HG02973 (cell line): Measurements from ENCODE around the gene TPPP.
A peak's percentile ranks its signal among the peaks of the same experiment; 100 is the strongest.
"Not testable (repeated sequence)": the region's sequence is repeated elsewhere in the genome, so short reads cannot be mapped to it uniquely, and the experiment has no call there.

Source experiments
- ATAC-seq: cut with Tn5 transposase; IDR thresholded peaks from one replicate; pipeline ENCODE4 v1.9.1; 2021; ENCODE audit warnings: moderate library complexity; ENCODE audit not compliant: unreplicated experiment

TPPP gene

DNA sequence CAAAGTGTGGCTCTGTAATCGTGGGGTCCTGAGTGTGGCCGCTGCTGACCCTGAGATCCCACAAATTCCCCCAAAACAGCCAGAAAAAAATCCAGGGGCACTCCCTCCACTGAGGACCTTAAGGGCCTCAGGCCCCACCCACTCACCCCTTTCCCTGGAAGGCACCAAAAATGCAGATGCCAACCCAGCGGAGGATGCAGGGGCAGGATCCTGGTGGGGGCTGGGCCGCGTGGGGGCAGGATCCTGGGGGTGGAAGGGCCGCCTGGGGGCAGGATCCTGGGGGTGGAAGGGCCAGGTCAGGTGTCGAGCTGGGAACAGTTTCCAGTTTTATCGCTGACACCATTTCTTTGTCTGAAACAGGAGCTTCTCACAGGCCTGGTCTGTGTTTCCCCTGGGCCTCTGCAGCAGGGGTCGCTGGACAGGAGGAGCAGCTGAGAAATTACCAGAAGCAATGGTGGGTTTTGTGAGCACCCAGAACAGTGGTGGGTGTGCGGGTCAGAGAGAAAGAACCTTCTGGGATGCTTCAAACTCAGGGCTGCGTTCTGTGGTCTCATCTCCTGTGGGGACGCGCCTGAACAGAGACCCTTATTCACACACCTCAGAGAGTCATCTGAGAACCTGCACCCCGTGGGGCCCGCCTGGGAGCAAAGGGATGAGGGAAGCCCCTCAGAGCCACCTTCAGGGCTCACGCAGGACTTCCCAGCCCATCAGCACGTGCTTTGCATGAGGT, 13.8 kb downstream of the TPPP start:
- not testable (repeated sequence) for ATAC-seq

DNA sequence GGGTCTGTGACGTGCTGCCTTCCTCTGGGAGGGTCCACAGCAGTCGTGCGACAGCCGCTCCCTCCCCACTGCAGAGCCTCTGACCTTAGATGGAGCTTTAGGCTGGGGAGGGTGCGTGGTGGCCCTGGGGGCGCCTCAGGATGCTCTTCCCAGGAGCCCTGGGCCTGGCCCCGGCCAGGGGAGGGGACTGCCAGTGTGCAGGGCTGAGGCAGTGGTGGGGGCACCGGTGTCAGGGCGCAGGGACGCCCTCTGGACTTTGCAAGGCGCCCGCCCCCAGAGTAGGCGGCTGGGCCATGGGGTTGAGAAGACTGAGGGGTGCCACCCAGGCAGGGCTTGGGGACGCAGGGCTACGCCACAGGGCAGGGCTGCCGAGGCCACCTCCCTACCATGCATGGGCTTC, 14.6 kb downstream of the TPPP start:
- not testable (repeated sequence) for ATAC-seq

- no peak for ATAC-seq
These were observed 15.7 kb downstream of the TPPP start for GRCh38 chr5:677131-678101.

DNA sequence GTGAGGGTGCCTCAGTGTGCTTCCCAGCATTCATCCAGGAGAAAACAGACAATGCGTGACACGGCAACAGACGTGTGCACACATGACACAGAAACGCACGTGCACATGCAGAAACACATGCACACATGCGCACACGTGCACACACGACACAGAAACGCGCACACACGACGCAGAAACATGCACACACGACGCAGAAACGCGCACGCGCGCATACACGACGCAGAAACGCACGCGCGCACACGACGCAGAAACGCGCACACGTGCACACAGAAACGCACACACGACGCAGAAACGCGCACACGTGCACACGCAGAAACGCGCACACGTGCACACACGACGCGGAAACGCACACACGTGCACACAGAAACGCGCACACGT, 16.5 kb downstream of the TPPP start:
- no peak for ATAC-seq

GRCh38 chr5:675871-676698, 17.1 kb downstream of the TPPP start:
- ATAC-seq, result no peak

GRCh38 chr5:675111-675870, 17.9 kb downstream of the TPPP start:
- ATAC-seq, result no peak

DNA sequence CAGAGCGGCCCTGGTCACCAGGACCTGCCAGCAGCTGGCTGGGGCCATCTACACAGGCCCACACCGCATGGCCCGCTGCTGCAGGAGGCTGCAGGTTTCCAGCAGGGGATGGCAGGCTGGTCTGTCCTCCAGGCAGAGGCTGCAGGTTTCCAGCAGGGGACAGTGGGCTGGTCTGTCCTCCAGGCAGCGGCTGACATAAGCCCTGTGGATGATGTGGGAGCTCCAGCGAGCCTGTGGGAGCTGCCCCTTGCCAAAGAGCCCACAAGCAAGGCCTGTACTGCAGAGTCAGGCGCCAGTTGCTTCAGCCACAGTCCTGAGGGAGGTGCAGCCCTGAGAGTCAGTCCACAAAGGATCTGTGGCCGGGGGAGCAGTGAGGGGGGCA, 18.5 kb downstream of the TPPP start:
- no peak for ATAC-seq

GRCh38 chr5:673831-674629, 19.1 kb downstream of the TPPP start:
- ATAC-seq, result no peak

GRCh38 chr5:673161-673830, 19.9 kb downstream of the TPPP start:
- ATAC-seq, result no peak

DNA sequence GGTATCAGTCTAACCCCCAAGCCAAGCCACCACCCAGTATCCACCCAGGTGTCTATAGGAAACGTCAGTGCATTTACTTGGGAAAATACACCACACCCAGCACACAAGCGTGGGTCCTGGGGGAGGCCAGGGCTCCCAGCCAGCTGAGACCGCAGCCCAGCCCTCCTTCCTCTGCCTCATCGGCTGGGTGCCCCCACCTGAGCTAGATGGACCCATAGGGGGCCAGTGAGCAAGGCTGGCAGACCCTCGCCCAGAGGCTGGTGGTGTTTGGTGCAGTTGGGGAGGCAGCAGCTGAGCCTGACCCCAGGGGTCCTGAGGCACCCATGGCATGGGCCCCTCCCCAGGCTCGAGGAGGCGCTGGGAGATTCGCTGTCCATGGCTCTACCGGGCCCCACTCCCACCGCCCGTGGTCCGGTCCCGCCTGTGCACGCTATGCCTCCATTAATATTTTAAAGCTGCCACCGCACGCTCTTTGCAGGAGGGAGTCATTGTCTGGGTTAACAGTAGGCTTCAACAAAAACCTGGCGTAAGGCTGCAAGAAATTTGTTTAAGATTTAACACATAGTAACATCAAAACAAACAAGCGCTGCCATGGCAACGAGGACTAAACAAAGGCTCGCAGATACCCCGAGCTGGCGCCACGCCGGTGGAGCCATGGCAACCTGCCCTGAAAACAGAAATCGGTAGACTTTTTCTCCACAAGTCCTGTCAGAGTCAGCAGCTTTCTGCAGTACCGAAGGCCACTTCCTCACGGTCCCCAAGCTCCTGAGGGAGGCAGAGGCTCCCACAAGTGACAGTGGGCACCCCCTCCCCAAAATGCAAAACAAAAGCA, 20.6 kb downstream of the TPPP start:
- ATAC-seq, result no peak

GRCh38 chr5:671459-672328, 21.5 kb downstream of the TPPP start:
- peak; percentile 53 for ATAC-seq

- ATAC-seq, result no peak
These were observed 22.5 kb downstream of the TPPP start for GRCh38 chr5:670396-671270.

DNA sequence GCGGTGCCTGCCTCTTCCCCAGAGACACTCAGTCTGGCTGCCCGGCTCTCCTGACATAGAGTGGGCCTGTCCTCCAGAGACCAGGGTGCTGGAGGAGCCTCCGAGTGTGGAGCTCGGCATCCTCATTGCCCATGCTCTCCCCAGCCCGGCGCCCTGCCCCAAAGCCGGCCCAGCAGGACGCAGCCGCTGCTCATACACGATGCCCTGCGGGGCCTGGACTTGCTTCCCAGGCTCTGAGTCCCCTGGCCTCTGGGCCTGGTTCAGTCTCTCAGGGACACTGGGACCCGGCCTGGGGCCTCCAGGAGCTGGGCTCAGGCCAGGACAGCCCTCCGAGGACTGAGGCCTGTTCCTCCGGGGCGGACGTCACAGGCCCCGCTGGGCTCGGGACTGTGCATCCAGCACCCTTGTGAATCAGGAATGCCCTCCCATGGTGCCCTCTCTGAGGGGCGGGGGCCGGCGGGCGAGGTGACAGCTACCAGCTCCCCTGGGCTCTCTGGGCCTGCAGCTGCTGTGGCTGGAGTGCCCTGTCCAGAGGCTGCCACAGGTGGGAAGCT, 23.2 kb downstream of the TPPP start:
- no peak for ATAC-seq

DNA sequence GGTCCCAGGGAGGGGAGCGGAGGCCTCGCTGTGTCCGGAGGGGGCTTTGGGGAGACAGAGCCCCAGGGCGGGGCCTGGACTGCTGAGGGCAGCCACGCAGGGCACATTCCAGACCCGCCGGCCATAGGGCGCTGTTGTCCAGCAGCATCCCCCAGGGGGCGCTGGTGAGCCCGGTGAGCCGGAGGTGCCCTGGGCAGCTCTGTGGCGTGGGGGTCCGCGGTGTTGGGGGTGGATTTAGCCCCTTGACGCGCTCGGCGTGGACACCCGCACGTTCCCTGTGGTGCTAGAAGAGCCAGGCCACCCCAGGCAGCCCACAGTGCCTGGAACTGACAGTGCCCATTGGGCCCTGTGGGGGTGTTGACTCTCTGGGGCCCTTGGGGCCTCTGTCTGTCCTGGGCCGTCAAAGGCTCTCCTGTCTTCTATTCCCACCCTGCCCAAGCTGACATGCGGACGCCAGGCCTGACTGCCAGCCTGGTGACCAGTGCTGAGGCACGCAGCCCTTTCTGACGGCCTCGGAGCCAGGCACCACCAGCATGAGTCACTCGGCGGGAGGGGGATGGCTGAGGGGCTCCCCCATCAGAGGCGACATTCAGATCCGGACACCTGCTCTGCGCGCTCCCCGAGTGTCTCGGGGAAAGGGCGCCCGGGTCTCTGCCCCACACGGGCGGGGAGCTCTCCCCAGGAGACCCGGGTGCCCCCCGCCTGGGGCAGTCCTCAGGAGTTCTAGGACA, 23.9 kb downstream of the TPPP start:
- ATAC-seq, result no peak

DNA sequence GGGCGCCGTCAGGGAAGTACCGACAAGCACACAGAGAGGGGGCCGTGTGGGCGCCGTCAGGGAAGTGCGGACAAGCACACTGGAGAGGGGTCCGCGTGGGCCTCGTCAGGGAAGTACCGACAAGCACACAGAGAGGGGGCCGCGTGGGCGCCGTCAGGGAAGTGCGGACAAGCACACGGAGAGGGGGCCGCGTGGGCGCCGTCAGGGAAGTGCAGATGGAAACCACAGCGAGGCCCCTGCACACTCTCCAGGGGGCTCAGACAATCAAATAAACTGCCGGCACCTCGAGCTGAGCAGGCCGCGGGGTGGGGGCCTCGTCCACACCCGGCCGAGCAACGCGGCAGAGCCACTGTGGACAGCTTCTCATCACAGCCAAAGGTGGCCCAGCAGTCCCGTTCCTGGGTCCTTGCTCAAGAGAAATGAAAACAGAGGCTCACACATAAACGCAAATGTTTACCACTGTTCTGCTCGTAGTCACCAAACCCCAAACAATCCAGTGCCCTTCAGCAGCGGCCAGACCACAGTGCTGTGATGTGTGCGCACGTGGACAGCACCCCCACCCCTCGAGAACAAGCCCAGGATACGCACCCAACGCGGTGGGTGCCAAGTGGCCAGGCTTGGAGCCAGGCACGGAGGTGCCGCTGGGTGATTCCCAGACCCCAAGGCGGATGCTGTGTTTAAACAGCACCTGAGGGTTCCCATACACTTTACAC, 24.7 kb downstream of the TPPP start:
- ATAC-seq, result no peak
